Stomach (tissue), 4 donors: Measurements from ENCODE around the gene TMEM144.

Experiments
- POLR2A ChIP-seq, 4 donors: fragments of 450-650 bp; IDR thresholded peaks; one replicate each; pipeline ENCODE4 v1.6.1; 2016; ENCODE audit warnings: antibody characterized with exemption in 4 of 4, control low read depth in 2 of 4, mild to moderate bottlenecking in 1 of 4, moderate library complexity in 1 of 4
- POLR2AphosphoS5 ChIP-seq, 3 donors: sonication (generic); formaldehyde crosslinking; IDR thresholded peaks; one replicate each; pipeline ENCODE4 v1.6.1; 2016; ENCODE audit warnings: antibody characterized with exemption in 3 of 3
- TF ChIP-seq, protein P1 (sequence below), 7 experiments: fragments of 450-650 bp in 4 of 7; fragments of 200-600 bp in 3 of 7; sonication (generic) in 3 of 7; IDR thresholded peaks; one replicate each; pipeline ENCODE4 v1.5.1; 2016 to 2019; ENCODE audit warnings: antibody characterized with exemption in 7 of 7, control low read depth in 2 of 7, mild to moderate bottlenecking in 1 of 7

DNA sequence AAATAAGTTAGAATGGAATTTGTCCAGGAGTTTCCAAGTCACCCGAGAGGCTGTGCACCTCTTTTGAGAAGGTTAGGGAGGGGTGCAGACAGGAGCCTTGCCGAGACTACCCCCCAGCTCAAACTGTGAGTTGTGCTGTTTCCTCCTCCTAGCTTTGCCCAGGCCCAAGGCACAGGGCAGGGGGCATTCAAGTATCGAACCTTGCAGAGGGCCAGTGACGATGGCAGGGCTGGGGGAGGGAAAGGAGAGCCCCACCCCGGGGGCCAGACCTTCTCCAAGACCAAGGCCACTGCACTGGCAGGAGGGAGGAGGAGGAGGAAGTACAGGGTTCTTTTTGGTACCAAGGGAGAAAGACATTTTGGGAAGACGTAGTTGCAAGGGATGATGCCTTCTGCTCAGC is 80.6 kb downstream of the TMEM144 start:
- TF ChIP-seq POLR2A (IDR thresholded peaks at IDR 0.05) (no peak), POLR2AphosphoS5 (IDR thresholded peaks at IDR 0.05) (no peak)
- TF ChIP-seq, protein P1, sequence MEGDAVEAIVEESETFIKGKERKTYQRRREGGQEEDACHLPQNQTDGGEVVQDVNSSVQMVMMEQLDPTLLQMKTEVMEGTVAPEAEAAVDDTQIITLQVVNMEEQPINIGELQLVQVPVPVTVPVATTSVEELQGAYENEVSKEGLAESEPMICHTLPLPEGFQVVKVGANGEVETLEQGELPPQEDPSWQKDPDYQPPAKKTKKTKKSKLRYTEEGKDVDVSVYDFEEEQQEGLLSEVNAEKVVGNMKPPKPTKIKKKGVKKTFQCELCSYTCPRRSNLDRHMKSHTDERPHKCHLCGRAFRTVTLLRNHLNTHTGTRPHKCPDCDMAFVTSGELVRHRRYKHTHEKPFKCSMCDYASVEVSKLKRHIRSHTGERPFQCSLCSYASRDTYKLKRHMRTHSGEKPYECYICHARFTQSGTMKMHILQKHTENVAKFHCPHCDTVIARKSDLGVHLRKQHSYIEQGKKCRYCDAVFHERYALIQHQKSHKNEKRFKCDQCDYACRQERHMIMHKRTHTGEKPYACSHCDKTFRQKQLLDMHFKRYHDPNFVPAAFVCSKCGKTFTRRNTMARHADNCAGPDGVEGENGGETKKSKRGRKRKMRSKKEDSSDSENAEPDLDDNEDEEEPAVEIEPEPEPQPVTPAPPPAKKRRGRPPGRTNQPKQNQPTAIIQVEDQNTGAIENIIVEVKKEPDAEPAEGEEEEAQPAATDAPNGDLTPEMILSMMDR (IDR thresholded peaks at IDR 0.05): no peak
